ENCODE data around the gene MTARC2. TPM values are rescaled to one million over a fixed set of nuclear protein-coding genes. Genes with fewer than 3 reads are reported as not detected.

MTARC2 gene
- total RNA-seq, 1 donor from 2014 or later: 8.9 TPM

DNA sequence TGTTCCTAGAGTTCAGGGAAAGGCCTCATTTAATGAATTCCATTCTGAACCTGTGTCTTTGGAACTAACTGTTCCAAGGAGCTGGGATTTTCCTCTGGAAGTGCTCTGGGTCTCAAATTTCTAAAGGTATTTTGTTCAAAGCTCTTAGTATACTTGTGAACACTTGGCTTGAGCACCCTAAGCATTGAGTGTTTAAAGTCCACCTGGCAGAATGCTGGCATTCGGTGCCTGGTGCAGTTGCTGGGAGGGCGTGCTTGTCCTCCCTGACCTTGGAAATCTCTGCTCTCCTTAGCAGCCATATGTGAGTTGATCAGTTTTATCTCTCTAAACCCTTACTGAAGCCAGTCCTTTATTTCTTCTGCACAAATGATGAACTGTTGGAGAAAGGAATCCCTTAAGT lies 3.0 kb downstream of the MTARC2 start:
- CTCF ChIA-PET: interaction anchor here (1.0 kb wide), 1 partner anchor 18 kb away, joined by 3 read pairs; no protein-coding TSS in a partner anchor
- H3K4me1 Mint-ChIP-seq: peaks cover 24% of the 10 kb centered on the region
- H3K27me3 Mint-ChIP-seq: peaks cover 33% of the 10 kb centered on the region

DNA sequence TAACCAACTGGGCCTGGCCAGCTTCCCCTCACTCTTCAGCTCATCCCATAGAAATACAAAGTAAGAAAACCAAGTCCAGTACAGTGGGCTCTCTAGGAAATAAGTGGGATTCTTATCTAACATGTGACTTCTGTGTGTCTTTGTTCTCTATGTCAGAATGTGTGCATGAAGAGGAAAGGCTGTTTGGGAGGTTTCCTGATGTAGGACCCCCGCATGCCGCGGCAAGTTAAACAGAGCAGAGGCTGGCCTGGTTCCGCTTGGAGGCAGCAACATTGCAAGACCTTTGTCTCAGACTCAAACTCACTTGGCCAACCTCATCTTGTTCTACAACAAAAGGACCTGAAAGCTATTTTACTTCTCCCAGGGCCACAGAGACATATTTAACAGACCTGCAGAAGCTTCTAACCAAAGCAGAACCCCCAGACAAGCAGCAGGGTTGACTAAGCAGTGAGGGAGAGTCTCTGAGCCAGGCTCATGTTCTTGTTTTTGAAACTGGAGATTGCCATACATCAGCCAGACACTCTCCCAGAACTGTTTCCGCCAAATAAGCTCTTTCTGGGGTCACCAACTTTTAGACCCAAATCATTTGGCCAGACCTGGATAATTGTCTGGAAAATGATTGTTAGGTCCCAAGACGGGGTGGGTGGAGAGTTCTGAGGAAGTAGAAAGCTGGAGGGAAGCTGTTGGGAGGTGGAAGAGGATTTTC lies 6.2 kb downstream of the MTARC2 start:
- ChIA-PET CTCF (interaction anchor here (1.0 kb wide), 1 partner anchor 21 kb away, joined by 5 read pairs; no protein-coding TSS in a partner anchor), POLR2A (no interaction called here)
- ATAC-seq (ENCODE audit: low read depth) (no peak), DNase-seq (no peak)
- intact Hi-C loops (cut with micrococcal nuclease): no loop called here
- Mint-ChIP-seq H3K27me3 (peaks cover 18% of the 10 kb centered on the region), H3K9me3 (no peaks in the 10 kb centered on the region), H3K4me3 (no peak overlapping the region), H3K36me3 (ENCODE audit: low read depth) (peaks cover 4% of the 10 kb centered on the region), H3K27ac (no peak overlapping the region), H3K4me1 (peaks cover 11% of the 10 kb centered on the region)
- TF ChIP-seq, protein P1, sequence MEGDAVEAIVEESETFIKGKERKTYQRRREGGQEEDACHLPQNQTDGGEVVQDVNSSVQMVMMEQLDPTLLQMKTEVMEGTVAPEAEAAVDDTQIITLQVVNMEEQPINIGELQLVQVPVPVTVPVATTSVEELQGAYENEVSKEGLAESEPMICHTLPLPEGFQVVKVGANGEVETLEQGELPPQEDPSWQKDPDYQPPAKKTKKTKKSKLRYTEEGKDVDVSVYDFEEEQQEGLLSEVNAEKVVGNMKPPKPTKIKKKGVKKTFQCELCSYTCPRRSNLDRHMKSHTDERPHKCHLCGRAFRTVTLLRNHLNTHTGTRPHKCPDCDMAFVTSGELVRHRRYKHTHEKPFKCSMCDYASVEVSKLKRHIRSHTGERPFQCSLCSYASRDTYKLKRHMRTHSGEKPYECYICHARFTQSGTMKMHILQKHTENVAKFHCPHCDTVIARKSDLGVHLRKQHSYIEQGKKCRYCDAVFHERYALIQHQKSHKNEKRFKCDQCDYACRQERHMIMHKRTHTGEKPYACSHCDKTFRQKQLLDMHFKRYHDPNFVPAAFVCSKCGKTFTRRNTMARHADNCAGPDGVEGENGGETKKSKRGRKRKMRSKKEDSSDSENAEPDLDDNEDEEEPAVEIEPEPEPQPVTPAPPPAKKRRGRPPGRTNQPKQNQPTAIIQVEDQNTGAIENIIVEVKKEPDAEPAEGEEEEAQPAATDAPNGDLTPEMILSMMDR (IDR thresholded peaks at IDR 0.05): no peak

More for the DNA sequence above, 3.0 kb downstream of the MTARC2 start:
- TF ChIP-seq, protein P1 (IDR thresholded peaks at IDR 0.05): no peak
- Mint-ChIP-seq H3K4me3 (no peak overlapping the region), H3K9me3 (no peaks in the 10 kb centered on the region), H3K27ac (no peak overlapping the region), H3K36me3 (ENCODE audit: low read depth) (peaks cover 4% of the 10 kb centered on the region)
- DNase-seq (no peak), ATAC-seq (ENCODE audit: low read depth) (no peak)
- intact Hi-C loops (cut with micrococcal nuclease): no loop called here
- POLR2A ChIA-PET: no interaction called here

DNA sequence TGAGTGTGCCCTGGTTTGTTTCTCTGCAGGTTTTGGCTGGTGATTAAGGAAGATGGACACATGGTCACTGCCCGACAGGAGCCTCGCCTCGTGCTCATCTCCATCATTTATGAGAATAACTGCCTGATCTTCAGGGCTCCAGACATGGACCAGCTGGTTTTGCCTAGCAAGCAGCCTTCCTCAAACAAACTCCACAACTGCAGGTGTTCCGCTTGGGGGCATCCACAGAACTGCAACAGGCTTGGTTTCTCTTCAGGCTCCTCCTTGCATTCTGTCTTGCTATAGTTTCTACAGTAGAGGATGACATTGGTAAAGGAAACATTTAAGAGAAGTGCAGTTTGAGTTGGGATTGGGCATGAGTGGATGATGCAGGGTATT lies 6.8 kb downstream of the MTARC2 start:
- POLR2A ChIA-PET: no interaction called here
- Mint-ChIP-seq H3K4me3 (no peak overlapping the region), H3K27me3 (peaks cover 14% of the 10 kb centered on the region), H3K36me3 (ENCODE audit: low read depth) (peaks cover 4% of the 10 kb centered on the region), H3K9me3 (no peaks in the 10 kb centered on the region), H3K27ac (no peak overlapping the region), H3K4me1 (peaks cover 8% of the 10 kb centered on the region)
- DNase-seq (no peak), ATAC-seq (ENCODE audit: low read depth) (no peak)
- intact Hi-C loops (cut with micrococcal nuclease): no loop called here
- CTCF ChIA-PET: interaction anchor here (1.0 kb wide), 1 partner anchor 22 kb away, joined by 5 read pairs; no protein-coding TSS in a partner anchor
- TF ChIP-seq, protein P1 (IDR thresholded peaks at IDR 0.05): no peak

DNA sequence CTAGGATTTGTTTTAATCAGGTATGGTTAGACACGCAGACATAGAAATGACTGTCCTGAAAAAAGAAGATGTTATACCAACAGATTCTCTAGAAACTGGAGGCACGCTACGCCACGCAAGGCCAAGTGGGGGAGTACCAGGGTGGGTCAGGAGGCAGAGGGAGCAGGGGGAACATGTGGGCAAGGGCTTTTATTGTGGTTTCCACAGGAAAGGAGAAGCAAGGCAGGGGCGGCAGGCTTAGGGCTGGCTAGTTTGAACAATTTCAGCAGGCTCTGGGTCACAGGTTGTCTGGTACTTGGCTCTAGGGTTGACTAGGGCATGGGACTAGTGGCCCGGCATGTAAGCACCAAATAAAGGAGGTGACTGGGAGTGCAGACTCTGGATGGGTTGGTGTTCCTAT lies 7.2 kb downstream of the MTARC2 start:
- Mint-ChIP-seq H3K9me3 (no peaks in the 10 kb centered on the region), H3K27me3 (peaks cover 13% of the 10 kb centered on the region), H3K4me3 (no peak overlapping the region), H3K27ac (no peak overlapping the region), H3K36me3 (ENCODE audit: low read depth) (peaks cover 4% of the 10 kb centered on the region), H3K4me1 (peaks cover 4% of the 10 kb centered on the region)
- POLR2A ChIA-PET: no interaction called here
- CTCF ChIA-PET: interaction anchor here (1.0 kb wide), 1 partner anchor 22 kb away, joined by 5 read pairs; no protein-coding TSS in a partner anchor
- ATAC-seq (ENCODE audit: low read depth) (no peak), DNase-seq (no peak)
- TF ChIP-seq, protein P1 (IDR thresholded peaks at IDR 0.05): no peak
- intact Hi-C loops (cut with micrococcal nuclease): no loop called here

DNA sequence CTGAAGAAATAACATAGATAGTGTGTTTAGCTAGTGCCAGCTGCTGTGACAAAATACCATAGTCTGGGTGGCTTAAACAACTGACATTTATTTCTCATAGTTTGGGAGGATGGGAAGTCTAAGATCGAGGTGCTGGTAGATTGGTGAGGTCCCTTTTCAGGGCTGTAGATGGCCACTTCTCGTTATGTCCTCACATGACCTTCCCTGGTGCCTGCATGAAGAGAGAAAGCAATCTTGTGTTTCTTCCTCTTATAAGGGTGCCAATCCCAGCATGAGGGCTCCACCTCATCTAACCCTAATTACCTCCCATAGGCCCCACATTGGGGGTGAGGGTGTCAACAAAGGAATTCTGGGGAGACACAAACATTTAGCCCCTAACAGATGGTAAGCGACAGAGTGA lies 9.3 kb downstream of the MTARC2 start:
- Mint-ChIP-seq H3K36me3 (ENCODE audit: low read depth) (peaks cover 4% of the 10 kb centered on the region), H3K27me3 (peaks cover 3% of the 10 kb centered on the region), H3K4me1 (no peaks in the 10 kb centered on the region), H3K9me3 (no peaks in the 10 kb centered on the region), H3K4me3 (no peak overlapping the region), H3K27ac (no peak overlapping the region)
- intact Hi-C loops (cut with micrococcal nuclease): no loop called here
- ChIA-PET CTCF (interaction anchor here (1.2 to 2.0 kb wide), 2 partner anchors 17 to 24 kb away, joined by 3 to 4 read pairs; no protein-coding TSS in a partner anchor), POLR2A (interaction anchor here (0.7 kb wide), 1 partner anchor 1843 kb away, joined by 3 read pairs; no protein-coding TSS in a partner anchor)
- DNase-seq: no peak
- ATAC-seq (ENCODE audit: low read depth): no peak
- TF ChIP-seq, protein P1 (IDR thresholded peaks at IDR 0.05): no peak
